Colonic mucosa (tissue), 4 donors: ENCODE data around the gene ZNF711. TPM values are rescaled to one million over a fixed set of nuclear protein-coding genes. Genes with fewer than 3 reads are reported as not detected.

Experiments
- DNase-seq: peaks from one replicate; pipeline ENCODE4 v3.0.0-alpha.2; 2020
- H3K27ac ChIP-seq: fragments of 200-600 bp; one replicate; pipeline ENCODE4 v1.8.0; 2021
- H3K27me3 ChIP-seq: fragments of 200-600 bp; one replicate; pipeline ENCODE4 v1.8.0; 2021
- H3K36me3 ChIP-seq: fragments of 200-600 bp; one replicate; pipeline ENCODE4 v1.8.0; 2021
- H3K4me1 ChIP-seq: fragments of 200-600 bp; one replicate; pipeline ENCODE4 v1.8.0; 2021; ENCODE audit warnings: mild to moderate bottlenecking
- H3K4me3 ChIP-seq: fragments of 200-600 bp; one replicate; pipeline ENCODE4 v1.8.0; 2021
- H3K9ac ChIP-seq, 2 donors: one replicate each; pipeline ENCODE4 v1.7.0; 2013; ENCODE audit warnings: control low read depth in 2 of 2, low read depth in 2 of 2, low read length in 2 of 2
- H3K9me3 ChIP-seq: fragments of 200-600 bp; one replicate; pipeline ENCODE4 v1.8.0; 2021
- CTCF ChIP-seq: fragments of 200-600 bp; IDR thresholded peaks from one replicate; pipeline ENCODE4 v1.8.0; 2022; ENCODE audit warnings: antibody characterized with exemption, mild to moderate bottlenecking
- intact Hi-C: fragments of 100-400 bp; cut with DNase I; formaldehyde crosslinking; loops from one replicate; pipeline ENCODE4 v1.14.1; 2022
- total RNA-seq, 2 donors: library from RNA; stranded (reverse); fragmentation: NEBNext Ultra II Directional in 1 of 2; extraction: Animal tissue kit (Norgen Biotek cat#: 25700) in 1 of 2; gene quantifications; one replicate each; pipeline ENCODE4 v1.2.1, GENCODE V29; 2021
- donor health status: healthy.
- donor health status: DM: no; HTN: no; CAD: no.
- donor health status: DM: no; HTN: no; CAD: no.

Gene ZNF711
- total RNA-seq = 1 to 10 TPM; 1.0 to 2.0 TPM

- peak within 1 kb of the TSS; percentile 36 for H3K4me3 ChIP-seq
- H3K9ac ChIP-seq = peak within 1 kb of the TSS; percentile 48 to 56
- no peaks in the 10 kb centered on the region for H3K36me3 ChIP-seq
- no peaks in the 10 kb centered on the region for H3K27me3 ChIP-seq
- H3K27ac ChIP-seq = no peak within 1 kb of the TSS
- peak; percentile 45 for DNase-seq
- TF ChIP-seq CTCF = no peak
- H3K4me1 ChIP-seq = no peaks in the 10 kb centered on the region
- no peaks in the 10 kb centered on the region for H3K9me3 ChIP-seq
- intact Hi-C loops = no loop called here
Observed at GRCh38 chrX:85243761-85244449, at the start of gene ZNF711, which contains the start of gene SATL1. Gene ZNF711 (plus strand): TSS chrX:85243991. CDS start chrX:85247573, 3,582 bp downstream. Gene SATL1 (minus strand): TSS chrX:85243779. CDS start chrX:85108968, 134,811 bp downstream.

- no peak overlapping the region for H3K27ac ChIP-seq
- no peak overlapping the region for H3K9ac ChIP-seq
- H3K9me3 ChIP-seq = no peaks in the 10 kb centered on the region
- no peak for DNase-seq
- no peaks in the 10 kb centered on the region for H3K4me1 ChIP-seq
- no peaks in the 10 kb centered on the region for H3K27me3 ChIP-seq
- no peaks in the 10 kb centered on the region for H3K36me3 ChIP-seq
- H3K4me3 ChIP-seq = no peak overlapping the region
- intact Hi-C loops = no loop called here
- TF ChIP-seq CTCF = no peak
Observed at GRCh38 chrX:85196319-85196718, 47.5 kb upstream of the ZNF711 start.

- Histone ChIP-seq H3K36me3 (no peaks in the 10 kb centered on the region), H3K9ac (no peak overlapping the region), H3K27ac (no peak overlapping the region), H3K27me3 (no peaks in the 10 kb centered on the region), H3K4me3 (no peak overlapping the region), H3K9me3 (no peaks in the 10 kb centered on the region), H3K4me1 (no peaks in the 10 kb centered on the region)
- no peak for DNase-seq
- no peak for TF ChIP-seq CTCF
- intact Hi-C loops = no loop called here
Observed at GRCh38 chrX:85203461-85203970, 40.3 kb upstream of the ZNF711 start.

- intact Hi-C loops = no loop called here
- DNase-seq = no peak
- no peak overlapping the region for H3K4me3 ChIP-seq
- no peak overlapping the region for H3K27ac ChIP-seq
- H3K4me1 ChIP-seq = no peaks in the 10 kb centered on the region
- no peaks in the 10 kb centered on the region for H3K27me3 ChIP-seq
- no peak for TF ChIP-seq CTCF
- no peaks in the 10 kb centered on the region for H3K9me3 ChIP-seq
- no peak overlapping the region for H3K9ac ChIP-seq
- H3K36me3 ChIP-seq = no peaks in the 10 kb centered on the region
Observed at GRCh38 chrX:85213792-85214530, 29.8 kb upstream of the ZNF711 start.

GRCh38 chrX:85215946-85216345 lies 27.8 kb upstream of the ZNF711 start:
- Histone ChIP-seq H3K36me3 (no peaks in the 10 kb centered on the region), H3K27me3 (no peaks in the 10 kb centered on the region), H3K4me1 (no peaks in the 10 kb centered on the region), H3K9me3 (no peaks in the 10 kb centered on the region), H3K27ac (no peak overlapping the region), H3K9ac (no peak overlapping the region), H3K4me3 (no peak overlapping the region)
- TF ChIP-seq CTCF = no peak
- intact Hi-C loops = no loop called here
- DNase-seq = no peak
